Stomach (tissue), 4 donors: Measurements from ENCODE around the gene KLHL10.

Source experiments
- CTCF ChIP-seq, 7 experiments: fragments of 450-650 bp in 4 of 7; fragments of 200-600 bp in 3 of 7; sonication (generic) in 3 of 7; IDR thresholded peaks; one replicate each; pipeline ENCODE4 v1.5.1; 2016 to 2019; ENCODE audit warnings: antibody characterized with exemption in 7 of 7, control low read depth in 2 of 7, mild to moderate bottlenecking in 1 of 7
- EP300 ChIP-seq: sonication (generic); formaldehyde crosslinking; IDR thresholded peaks from one replicate; pipeline ENCODE4 v1.6.1; 2017; ENCODE audit warnings: antibody characterized with exemption
- POLR2A ChIP-seq, 4 donors: fragments of 450-650 bp; IDR thresholded peaks; one replicate each; pipeline ENCODE4 v1.6.1; 2016; ENCODE audit warnings: antibody characterized with exemption in 4 of 4, control low read depth in 2 of 4, mild to moderate bottlenecking in 1 of 4, moderate library complexity in 1 of 4
- POLR2AphosphoS5 ChIP-seq, 3 donors: sonication (generic); formaldehyde crosslinking; IDR thresholded peaks; one replicate each; pipeline ENCODE4 v1.6.1; 2016; ENCODE audit warnings: antibody characterized with exemption in 3 of 3

- TF ChIP-seq CTCF (IDR thresholded peaks at IDR 0.05) (no peak), POLR2AphosphoS5 (IDR thresholded peaks at IDR 0.05) (no peak), POLR2A (IDR thresholded peaks at IDR 0.05) (no peak), EP300 (no peak)
Observed at GRCh38 chr17:41888332-41888965, 50.8 kb downstream of the KLHL10 start.
